Measurements from ENCODE around the gene GABRG3. TPM values are rescaled to one million over a fixed set of nuclear protein-coding genes. Genes with fewer than 3 reads are reported as not detected.

The GABRG3 gene
- total RNA-seq, 2 experiments from 2014 or later: not detected

DNA sequence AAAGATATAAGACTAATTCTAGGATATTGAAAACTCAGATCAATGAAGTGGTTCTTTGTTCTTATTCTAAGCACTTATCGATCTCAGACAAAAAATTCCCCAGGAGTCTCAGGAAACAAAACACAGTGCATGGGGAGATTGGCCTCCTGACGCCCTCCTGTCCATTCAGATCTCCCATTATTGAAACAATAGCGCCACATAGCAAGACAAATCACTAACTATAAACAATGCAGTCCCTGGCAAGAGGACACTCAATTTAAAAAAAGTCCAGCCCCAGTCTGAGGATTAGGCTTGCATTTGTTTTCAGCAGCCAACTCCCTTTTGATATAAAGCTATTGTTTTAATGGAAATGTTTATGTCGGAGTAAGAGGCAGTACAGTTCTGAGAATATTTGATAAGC lies 528.2 kb downstream of the GABRG3 start:
- TF ChIP-seq, protein P1, sequence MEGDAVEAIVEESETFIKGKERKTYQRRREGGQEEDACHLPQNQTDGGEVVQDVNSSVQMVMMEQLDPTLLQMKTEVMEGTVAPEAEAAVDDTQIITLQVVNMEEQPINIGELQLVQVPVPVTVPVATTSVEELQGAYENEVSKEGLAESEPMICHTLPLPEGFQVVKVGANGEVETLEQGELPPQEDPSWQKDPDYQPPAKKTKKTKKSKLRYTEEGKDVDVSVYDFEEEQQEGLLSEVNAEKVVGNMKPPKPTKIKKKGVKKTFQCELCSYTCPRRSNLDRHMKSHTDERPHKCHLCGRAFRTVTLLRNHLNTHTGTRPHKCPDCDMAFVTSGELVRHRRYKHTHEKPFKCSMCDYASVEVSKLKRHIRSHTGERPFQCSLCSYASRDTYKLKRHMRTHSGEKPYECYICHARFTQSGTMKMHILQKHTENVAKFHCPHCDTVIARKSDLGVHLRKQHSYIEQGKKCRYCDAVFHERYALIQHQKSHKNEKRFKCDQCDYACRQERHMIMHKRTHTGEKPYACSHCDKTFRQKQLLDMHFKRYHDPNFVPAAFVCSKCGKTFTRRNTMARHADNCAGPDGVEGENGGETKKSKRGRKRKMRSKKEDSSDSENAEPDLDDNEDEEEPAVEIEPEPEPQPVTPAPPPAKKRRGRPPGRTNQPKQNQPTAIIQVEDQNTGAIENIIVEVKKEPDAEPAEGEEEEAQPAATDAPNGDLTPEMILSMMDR (IDR thresholded peaks at IDR 0.05): no peak
- Mint-ChIP-seq H3K27ac (no peak overlapping the region), H3K27me3 (no peaks in the 10 kb centered on the region), H3K36me3 (ENCODE audit: low read depth) (no peaks in the 10 kb centered on the region), H3K4me1 (ENCODE audit: low read depth) (no peaks in the 10 kb centered on the region), H3K9me3 (no peaks in the 10 kb centered on the region), H3K4me3 (no peak overlapping the region)
- DNase-seq: no peak
- intact Hi-C loops (cut with DNase I, micrococcal nuclease): no loop called here
- no peak overlapping the region for H3K4me3 ChIP-seq (ENCODE audit: low read length)
- H3K27me3 ChIP-seq (ENCODE audit: control insufficient read depth in 1 of 2, insufficient read depth in 2 of 2, low read length in 2 of 2): no peaks in the 10 kb centered on the region
- no peaks in the 10 kb centered on the region for H3K4me1 ChIP-seq (ENCODE audit: insufficient read depth, low read length)
- no peaks in the 10 kb centered on the region for H3K36me3 ChIP-seq (ENCODE audit: insufficient read depth, low read length)
- no peak for ATAC-seq (ENCODE audit: poor library complexity)
- POLR2A ChIA-PET: no interaction called here
- CTCF ChIA-PET: no interaction called here
- H3K27ac ChIP-seq (ENCODE audit: low read depth in 1 of 2, low read length in 2 of 2): no peak overlapping the region
- peaks cover 0 to 16% of the 10 kb centered on the region in 2 experiments for H3K9me3 ChIP-seq (ENCODE audit: control insufficient read depth in 1 of 2, insufficient read depth in 1 of 2, low read length in 2 of 2)

DNA sequence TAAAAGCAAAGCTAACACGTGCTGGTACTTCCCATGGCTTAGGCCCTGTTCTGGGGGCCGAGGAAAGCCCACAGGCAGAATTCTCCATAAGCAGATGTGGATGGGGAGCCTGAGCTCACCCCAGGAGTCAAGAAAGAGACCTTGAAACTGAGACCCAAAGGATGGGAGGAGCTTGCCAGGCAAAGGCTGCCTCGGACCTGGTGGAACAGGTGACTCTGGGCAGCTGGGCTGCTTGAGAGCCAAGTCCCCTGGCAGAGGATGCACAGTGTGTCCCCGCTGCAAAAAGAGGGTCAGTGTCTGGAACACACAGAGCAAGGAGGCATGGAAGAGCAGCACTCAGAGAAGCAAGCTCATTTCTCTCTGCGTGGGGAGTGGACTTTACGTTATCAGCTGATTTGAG lies 528.7 kb downstream of the GABRG3 start:
- Mint-ChIP-seq H3K4me3 (no peak overlapping the region), H3K27me3 (no peaks in the 10 kb centered on the region), H3K9me3 (no peaks in the 10 kb centered on the region), H3K27ac (no peak overlapping the region), H3K36me3 (ENCODE audit: low read depth) (no peaks in the 10 kb centered on the region), H3K4me1 (ENCODE audit: low read depth) (no peaks in the 10 kb centered on the region)
- Histone ChIP-seq H3K36me3 (ENCODE audit: insufficient read depth, low read length) (no peaks in the 10 kb centered on the region), H3K4me3 (ENCODE audit: low read length) (no peak overlapping the region), H3K27ac (ENCODE audit: low read depth in 1 of 2, low read length in 2 of 2) (no peak overlapping the region), H3K4me1 (ENCODE audit: insufficient read depth, low read length) (no peaks in the 10 kb centered on the region), H3K9me3 (ENCODE audit: control insufficient read depth in 1 of 2, insufficient read depth in 1 of 2, low read length in 2 of 2) (peaks cover 0 to 16% of the 10 kb centered on the region in 2 experiments), H3K27me3 (ENCODE audit: control insufficient read depth in 1 of 2, insufficient read depth in 2 of 2, low read length in 2 of 2) (no peaks in the 10 kb centered on the region)
- TF ChIP-seq, protein P1 (IDR thresholded peaks at IDR 0.05): no peak
- ATAC-seq (ENCODE audit: poor library complexity) (no peak), DNase-seq (no peak)
- intact Hi-C loops (cut with DNase I, micrococcal nuclease): no loop called here
- CTCF ChIA-PET: no interaction called here
- POLR2A ChIA-PET: no interaction called here

DNA sequence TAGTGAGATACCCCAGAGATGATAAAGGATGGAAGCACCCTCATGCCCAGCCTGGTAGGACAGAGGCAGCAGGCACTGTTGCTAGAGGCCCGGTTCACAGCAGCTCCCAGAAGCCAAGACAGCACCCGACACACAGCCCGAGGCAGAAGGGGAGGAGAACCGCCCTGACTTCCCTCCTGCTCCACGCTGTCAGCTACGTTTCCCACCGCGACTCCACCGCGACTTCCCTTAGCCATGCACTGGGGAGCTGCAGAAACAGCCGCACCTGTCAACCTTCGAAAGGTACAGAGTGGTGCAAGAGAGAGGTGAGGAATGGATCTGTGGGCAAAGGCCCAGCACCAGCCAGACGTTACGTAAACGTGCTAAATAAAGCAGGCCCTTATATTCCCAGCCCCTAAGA lies 529.2 kb downstream of the GABRG3 start:
- Histone ChIP-seq H3K9me3 (ENCODE audit: control insufficient read depth in 1 of 2, insufficient read depth in 1 of 2, low read length in 2 of 2) (peaks cover 0 to 16% of the 10 kb centered on the region in 2 experiments), H3K36me3 (ENCODE audit: insufficient read depth, low read length) (no peaks in the 10 kb centered on the region), H3K27ac (ENCODE audit: low read depth in 1 of 2, low read length in 2 of 2) (no peak overlapping the region), H3K27me3 (ENCODE audit: control insufficient read depth in 1 of 2, insufficient read depth in 2 of 2, low read length in 2 of 2) (no peaks in the 10 kb centered on the region), H3K4me3 (ENCODE audit: low read length) (no peak overlapping the region), H3K4me1 (ENCODE audit: insufficient read depth, low read length) (no peaks in the 10 kb centered on the region)
- Mint-ChIP-seq H3K4me1 (ENCODE audit: low read depth) (no peaks in the 10 kb centered on the region), H3K4me3 (no peak overlapping the region), H3K27ac (no peak overlapping the region), H3K9me3 (no peaks in the 10 kb centered on the region), H3K36me3 (ENCODE audit: low read depth) (no peaks in the 10 kb centered on the region), H3K27me3 (no peaks in the 10 kb centered on the region)
- TF ChIP-seq, protein P1 (IDR thresholded peaks at IDR 0.05): no peak
- ChIA-PET CTCF (no interaction called here), POLR2A (no interaction called here)
- intact Hi-C loops (cut with DNase I, micrococcal nuclease): no loop called here
- DNase-seq (no peak), ATAC-seq (ENCODE audit: poor library complexity) (no peak)

All from CD4-positive, alpha-beta T cell (primary cell).